Nephron (organoid): Measurements from ENCODE around the gene KIF20B.
"Not testable (repeated sequence)": the region's sequence is repeated elsewhere in the genome, so short reads cannot be mapped to it uniquely, and the experiment has no call there.

Experiments
- H3K27ac Mint-ChIP-seq, 3 experiments: 2 replicates each; pipeline ENCODE4 v1.8.0; 2020; ENCODE audit warnings: mixed read lengths in 3 of 3, mild to moderate bottlenecking in 2 of 3, moderate library complexity in 1 of 3
- H3K27me3 Mint-ChIP-seq: 2 replicates; pipeline ENCODE4 v1.8.0; 2021; ENCODE audit warnings: low read depth, mild to moderate bottlenecking, moderate library complexity, mixed read lengths
- H3K36me3 Mint-ChIP-seq: 2 replicates; pipeline ENCODE4 v1.8.0; 2020; ENCODE audit warnings: low read depth, mixed read lengths
- H3K4me1 Mint-ChIP-seq: 2 replicates; pipeline ENCODE4 v1.8.0; 2020; ENCODE audit warnings: mixed read lengths
- H3K4me3 Mint-ChIP-seq, 3 experiments: 2 replicates each; pipeline ENCODE4 v1.8.0; 2020; ENCODE audit warnings: mild to moderate bottlenecking in 3 of 3, mixed read lengths in 3 of 3, moderate library complexity in 2 of 3
- H3K9me3 Mint-ChIP-seq: 2 replicates; pipeline ENCODE4 v1.8.0; 2020; ENCODE audit warnings: mixed read lengths
- CTCF ChIP-seq, 3 experiments: fragments of 200-600 bp; sonication (generic); IDR thresholded peaks; one replicate each; pipeline ENCODE4 v1.5.0; 2021; ENCODE audit warnings: antibody characterized with exemption in 3 of 3; ENCODE audit not compliant: unreplicated experiment in 3 of 3

KIF20B gene

GRCh38 chr10:89810908-89811525, 109.6 kb downstream of the KIF20B start:
- Mint-ChIP-seq H3K4me1 (peaks cover 31% of the 10 kb centered on the region), H3K27ac (no peak overlapping the region), H3K27me3 (peaks cover 9% of the 10 kb centered on the region), H3K9me3 (no peaks in the 10 kb centered on the region), H3K36me3 (no peaks in the 10 kb centered on the region), H3K4me3 (no peak overlapping the region)
- TF ChIP-seq CTCF (IDR thresholded peaks at IDR 0.05; ENCODE audit: unreplicated experiment in 3 of 3) = no peak

GRCh38 chr10:89813546-89813945, 112.2 kb downstream of the KIF20B start:
- no peak for TF ChIP-seq CTCF (IDR thresholded peaks at IDR 0.05; ENCODE audit: unreplicated experiment in 3 of 3)
- Mint-ChIP-seq H3K27me3 (peaks cover 6% of the 10 kb centered on the region), H3K9me3 (peaks cover 13% of the 10 kb centered on the region)

GRCh38 chr10:89814278-89814677, 112.9 kb downstream of the KIF20B start:
- Mint-ChIP-seq H3K27ac (peak overlapping the region in 1 of 3 experiments; percentile 25), H3K36me3 (no peaks in the 10 kb centered on the region), H3K9me3 (peaks cover 14% of the 10 kb centered on the region), H3K4me3 (no peak overlapping the region), H3K27me3 (peaks cover 6% of the 10 kb centered on the region), H3K4me1 (peaks cover 26% of the 10 kb centered on the region)
- TF ChIP-seq CTCF (IDR thresholded peaks at IDR 0.05; ENCODE audit: unreplicated experiment in 3 of 3) = no peak

More at GRCh38 chr10:89813546-89813945, 112.2 kb downstream of the KIF20B start:
- Mint-ChIP-seq H3K4me1 (peaks cover 31% of the 10 kb centered on the region), H3K36me3 (no peaks in the 10 kb centered on the region), H3K4me3 (no peak overlapping the region), H3K27ac (no peak overlapping the region)

GRCh38 chr10:89815049-89815853, 113.9 kb downstream of the KIF20B start:
- no peak for TF ChIP-seq CTCF (IDR thresholded peaks at IDR 0.05; ENCODE audit: unreplicated experiment in 3 of 3)

GRCh38 chr10:89819008-89819407, 117.6 kb downstream of the KIF20B start:
- H3K4me3 Mint-ChIP-seq = not testable (repeated sequence)

More at GRCh38 chr10:89815049-89815853, 113.9 kb downstream of the KIF20B start:
- Mint-ChIP-seq H3K27me3 (peaks cover 6% of the 10 kb centered on the region), H3K9me3 (peaks cover 24% of the 10 kb centered on the region), H3K4me3 (no peak overlapping the region), H3K4me1 (peaks cover 18% of the 10 kb centered on the region), H3K36me3 (no peaks in the 10 kb centered on the region), H3K27ac (peak overlapping the region in 1 of 3 experiments; percentile 25)

More at GRCh38 chr10:89819008-89819407, 117.6 kb downstream of the KIF20B start:
- H3K27me3 Mint-ChIP-seq, H3K27ac Mint-ChIP-seq, H3K36me3 Mint-ChIP-seq: not testable (repeated sequence)
- Mint-ChIP-seq H3K9me3 (peaks cover 25% of the 10 kb centered on the region), H3K4me1 (peaks cover 11% of the 10 kb centered on the region)
